Measurements from ENCODE around the gene CLIP4. TPM values are rescaled to one million over a fixed set of nuclear protein-coding genes. Genes with fewer than 3 reads are reported as not detected.

The CLIP4 gene
- total RNA-seq, 2 experiments from 2014 or later = 36.8 to 39.4 TPM

DNA sequence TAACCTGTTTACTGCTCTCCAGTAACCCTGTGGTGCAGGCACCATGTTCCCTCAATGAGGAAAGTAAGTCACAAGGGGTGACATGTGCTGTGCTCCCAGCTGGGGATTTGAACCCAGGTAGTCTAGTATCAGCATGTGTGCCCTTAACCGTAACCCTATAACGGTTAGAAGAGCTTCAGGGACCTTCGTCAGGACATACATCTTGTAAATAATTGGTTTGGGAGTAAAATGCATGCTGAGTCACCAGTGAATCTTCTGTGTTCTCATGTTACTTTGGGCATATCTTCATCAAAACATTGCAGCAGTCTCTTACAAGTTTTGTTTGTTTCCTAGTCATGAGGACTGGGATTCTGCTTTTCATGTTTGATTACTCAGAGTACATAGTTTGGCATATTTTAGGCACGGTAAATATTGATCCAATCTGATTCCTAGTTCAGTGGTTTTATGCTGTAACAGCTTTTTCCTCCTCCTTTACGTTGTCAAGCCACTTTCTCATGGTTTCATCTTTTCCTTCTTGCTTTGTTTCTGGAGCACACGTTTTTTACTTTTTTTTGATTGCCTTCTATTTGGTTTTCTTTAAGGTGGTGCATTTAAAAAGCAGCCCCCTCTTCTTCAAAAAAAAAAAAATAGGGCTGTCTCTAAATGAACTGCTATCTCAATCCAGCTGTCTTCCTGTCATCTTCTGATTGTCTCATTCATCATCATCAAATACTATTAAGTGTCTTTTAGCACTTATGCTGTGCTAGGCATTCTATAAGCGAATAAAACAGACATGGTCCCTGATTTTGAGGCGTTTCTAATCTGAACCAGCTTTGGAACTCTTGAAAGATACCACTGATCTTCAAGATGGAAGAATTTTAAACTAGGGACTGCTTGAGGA, 50.4 kb downstream of the CLIP4 start:
- Mint-ChIP-seq H3K4me3 (no peak overlapping the region), H3K9me3 (no peaks in the 10 kb centered on the region), H3K4me1 (ENCODE audit: low read depth) (peaks cover 10% of the 10 kb centered on the region), H3K36me3 (ENCODE audit: low read depth) (peaks cover 92% of the 10 kb centered on the region), H3K27ac (no peak overlapping the region), H3K27me3 (no peaks in the 10 kb centered on the region)
- DNase-seq (no peak), ATAC-seq (ENCODE audit: poor library complexity) (no peak)
- ChIA-PET POLR2A (no interaction called here), CTCF (interaction anchor here (0.9 kb wide), 1 partner anchor 36 kb away, joined by 4 read pairs; no protein-coding TSS in a partner anchor)
- intact Hi-C loops (cut with DNase I, micrococcal nuclease) = no loop called here
- Histone ChIP-seq H3K4me3 (ENCODE audit: low read length) (no peak overlapping the region), H3K9me3 (ENCODE audit: control insufficient read depth in 1 of 2, insufficient read depth in 1 of 2, low read length in 2 of 2) (no peaks in the 10 kb centered on the region), H3K27ac (ENCODE audit: low read depth in 1 of 2, low read length in 2 of 2) (no peak overlapping the region), H3K4me1 (ENCODE audit: insufficient read depth, low read length) (no peaks in the 10 kb centered on the region), H3K36me3 (ENCODE audit: insufficient read depth, low read length) (peaks cover 48% of the 10 kb centered on the region), H3K27me3 (ENCODE audit: control insufficient read depth in 1 of 2, insufficient read depth in 2 of 2, low read length in 2 of 2) (no peaks in the 10 kb centered on the region)
- TF ChIP-seq, protein P1, sequence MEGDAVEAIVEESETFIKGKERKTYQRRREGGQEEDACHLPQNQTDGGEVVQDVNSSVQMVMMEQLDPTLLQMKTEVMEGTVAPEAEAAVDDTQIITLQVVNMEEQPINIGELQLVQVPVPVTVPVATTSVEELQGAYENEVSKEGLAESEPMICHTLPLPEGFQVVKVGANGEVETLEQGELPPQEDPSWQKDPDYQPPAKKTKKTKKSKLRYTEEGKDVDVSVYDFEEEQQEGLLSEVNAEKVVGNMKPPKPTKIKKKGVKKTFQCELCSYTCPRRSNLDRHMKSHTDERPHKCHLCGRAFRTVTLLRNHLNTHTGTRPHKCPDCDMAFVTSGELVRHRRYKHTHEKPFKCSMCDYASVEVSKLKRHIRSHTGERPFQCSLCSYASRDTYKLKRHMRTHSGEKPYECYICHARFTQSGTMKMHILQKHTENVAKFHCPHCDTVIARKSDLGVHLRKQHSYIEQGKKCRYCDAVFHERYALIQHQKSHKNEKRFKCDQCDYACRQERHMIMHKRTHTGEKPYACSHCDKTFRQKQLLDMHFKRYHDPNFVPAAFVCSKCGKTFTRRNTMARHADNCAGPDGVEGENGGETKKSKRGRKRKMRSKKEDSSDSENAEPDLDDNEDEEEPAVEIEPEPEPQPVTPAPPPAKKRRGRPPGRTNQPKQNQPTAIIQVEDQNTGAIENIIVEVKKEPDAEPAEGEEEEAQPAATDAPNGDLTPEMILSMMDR (IDR thresholded peaks at IDR 0.05) = no peak

DNA sequence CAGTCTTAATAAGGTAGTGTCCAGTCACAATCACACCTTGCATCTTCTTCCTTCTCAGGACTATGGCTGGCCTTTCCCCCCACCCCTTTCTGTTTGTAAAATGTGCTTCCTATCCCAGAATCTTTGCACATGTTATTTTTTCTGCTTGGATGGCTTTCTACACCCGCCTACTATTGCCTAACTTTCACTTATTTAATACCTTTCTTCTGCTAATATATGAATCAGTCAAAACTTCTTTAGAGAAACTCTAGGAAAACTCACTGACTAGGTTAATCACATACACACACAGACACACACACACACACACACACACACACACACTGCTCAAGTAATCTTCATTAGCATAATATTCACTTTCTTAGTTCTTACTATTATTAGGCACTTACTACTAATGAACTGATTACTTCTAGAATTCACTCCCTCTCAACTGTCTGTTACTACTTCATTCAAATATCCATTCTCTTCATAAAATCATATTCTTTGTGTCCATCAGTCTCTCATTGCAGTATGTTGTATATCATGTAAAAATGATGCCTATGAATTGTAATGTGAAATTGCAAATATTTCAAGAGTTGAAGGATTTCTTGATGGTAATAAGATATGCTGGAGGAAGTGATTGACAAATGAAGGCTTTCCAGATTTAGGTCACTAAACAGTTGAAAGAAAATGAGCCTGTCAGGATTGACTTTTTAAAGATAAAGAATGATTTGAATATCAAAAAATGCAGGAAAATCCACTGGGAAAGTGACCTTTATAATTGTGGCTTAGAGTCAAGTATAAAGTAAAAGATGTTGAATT, 51.2 kb downstream of the CLIP4 start:
- Mint-ChIP-seq H3K27me3 (no peaks in the 10 kb centered on the region), H3K9me3 (no peaks in the 10 kb centered on the region), H3K4me3 (no peak overlapping the region), H3K27ac (no peak overlapping the region), H3K36me3 (ENCODE audit: low read depth) (peaks cover 90% of the 10 kb centered on the region), H3K4me1 (ENCODE audit: low read depth) (peaks cover 10% of the 10 kb centered on the region)
- H3K36me3 ChIP-seq (ENCODE audit: insufficient read depth, low read length) = peaks cover 47% of the 10 kb centered on the region
- intact Hi-C loops (cut with DNase I, micrococcal nuclease) = no loop called here
- no peak for ATAC-seq (ENCODE audit: poor library complexity)
- ChIA-PET CTCF (no interaction called here), POLR2A (no interaction called here)
- H3K27me3 ChIP-seq (ENCODE audit: control insufficient read depth in 1 of 2, insufficient read depth in 2 of 2, low read length in 2 of 2) = no peaks in the 10 kb centered on the region
- no peaks in the 10 kb centered on the region for H3K9me3 ChIP-seq (ENCODE audit: control insufficient read depth in 1 of 2, insufficient read depth in 1 of 2, low read length in 2 of 2)
- no peak overlapping the region for H3K27ac ChIP-seq (ENCODE audit: low read depth in 1 of 2, low read length in 2 of 2)
- DNase-seq = no peak
- H3K4me3 ChIP-seq (ENCODE audit: low read length) = no peak overlapping the region
- TF ChIP-seq, protein P1 (IDR thresholded peaks at IDR 0.05) = no peak
- H3K4me1 ChIP-seq (ENCODE audit: insufficient read depth, low read length) = no peaks in the 10 kb centered on the region

DNA sequence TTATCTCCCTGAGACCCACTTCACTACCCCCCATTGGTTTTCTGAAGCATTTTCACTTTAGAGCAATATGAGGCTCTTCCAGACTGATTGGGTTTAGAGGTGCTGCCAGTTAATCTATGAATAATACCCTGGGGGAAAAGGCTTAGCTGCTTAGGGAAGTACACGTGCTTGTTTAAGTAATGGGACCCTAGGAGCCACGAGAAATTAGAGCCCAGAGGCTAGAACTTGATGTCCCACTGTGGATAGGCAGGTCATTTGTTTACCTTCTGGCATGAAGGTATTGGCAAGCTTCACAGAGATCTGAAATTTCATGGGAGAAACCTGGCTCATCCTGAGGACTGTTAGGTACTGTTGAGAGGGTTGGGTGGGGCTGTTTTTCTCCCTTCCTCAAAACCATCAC, 59.7 kb downstream of the CLIP4 start:
- peaks cover 48% of the 10 kb centered on the region for H3K36me3 ChIP-seq (ENCODE audit: insufficient read depth, low read length)
- H3K36me3 Mint-ChIP-seq (ENCODE audit: low read depth) = peaks cover 77% of the 10 kb centered on the region
- POLR2A ChIA-PET = no interaction called here
- DNase-seq (no peak), ATAC-seq (ENCODE audit: poor library complexity) (no peak)
- CTCF ChIA-PET = no interaction called here
- H3K9me3 Mint-ChIP-seq = no peaks in the 10 kb centered on the region
- no peaks in the 10 kb centered on the region for H3K27me3 Mint-ChIP-seq
- no peak overlapping the region for H3K27ac ChIP-seq (ENCODE audit: low read depth in 1 of 2, low read length in 2 of 2)
- intact Hi-C loops (cut with DNase I, micrococcal nuclease) = no loop called here
- no peaks in the 10 kb centered on the region for H3K9me3 ChIP-seq (ENCODE audit: control insufficient read depth in 1 of 2, insufficient read depth in 1 of 2, low read length in 2 of 2)
- TF ChIP-seq, protein P1 (IDR thresholded peaks at IDR 0.05) = no peak
- H3K27ac Mint-ChIP-seq = no peak overlapping the region
- H3K4me1 ChIP-seq (ENCODE audit: insufficient read depth, low read length) = no peaks in the 10 kb centered on the region
- H3K4me1 Mint-ChIP-seq (ENCODE audit: low read depth) = no peaks in the 10 kb centered on the region
- H3K4me3 ChIP-seq (ENCODE audit: low read length) = no peak overlapping the region
- no peak overlapping the region for H3K4me3 Mint-ChIP-seq
- no peaks in the 10 kb centered on the region for H3K27me3 ChIP-seq (ENCODE audit: control insufficient read depth in 1 of 2, insufficient read depth in 2 of 2, low read length in 2 of 2)
